ENCODE measurements around the gene TSPEAR.

Gene TSPEAR

DNA sequence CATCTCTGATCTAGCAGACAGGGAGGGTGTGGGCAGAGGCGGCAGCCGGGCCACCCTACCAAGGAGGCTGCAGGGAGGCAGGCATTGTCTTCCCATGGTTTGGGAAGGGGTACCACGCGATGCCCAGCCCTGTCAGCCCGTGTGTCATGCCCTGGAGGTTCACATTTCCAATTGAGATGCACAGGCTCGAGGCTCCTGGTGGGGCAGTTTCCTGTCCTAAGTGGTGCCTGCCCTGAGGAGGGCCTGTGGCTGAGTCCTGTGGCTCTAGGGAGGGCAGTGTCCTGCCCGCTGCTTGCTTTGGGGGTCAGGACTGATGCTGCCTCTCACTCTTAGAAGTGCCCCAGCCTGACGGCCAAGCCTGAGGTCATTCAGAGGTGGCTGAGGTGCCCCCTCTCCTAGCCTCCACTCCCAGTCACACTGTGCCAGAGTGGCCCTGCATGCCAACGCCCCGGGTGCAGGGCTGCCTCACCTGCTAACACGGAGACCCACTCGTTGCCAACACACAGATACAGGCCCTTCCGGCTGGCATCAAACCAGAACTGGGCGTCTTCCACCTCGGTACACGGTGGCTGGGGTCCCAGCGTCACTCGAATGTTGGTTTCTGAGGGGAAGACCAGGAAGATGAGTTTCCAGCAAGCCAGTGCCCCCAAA, 183.3 kb downstream of the TSPEAR start:
- peaks cover 3% of the 10 kb centered on the region; the same call in 1 of the 2 replicates for H3K9me3 ChIP-seq (ENCODE audit: low read length)
- no peak overlapping the region for H2AFZ ChIP-seq (ENCODE audit: low read length)
- H3K36me3 ChIP-seq (ENCODE audit: insufficient read depth, low read length): no peaks in the 10 kb centered on the region
- no peaks in the 10 kb centered on the region for H3K27me3 ChIP-seq (ENCODE audit: insufficient read depth, low read length)
- no peak overlapping the region for H3K9ac ChIP-seq (ENCODE audit: low read length)
- no peaks in the 10 kb centered on the region for H3K9me2 ChIP-seq (ENCODE audit: low read depth, low read length)
- H3K79me2 ChIP-seq (ENCODE audit: insufficient read depth, low read length): no peaks in the 10 kb centered on the region
- TF ChIP-seq EZH2 (IDR thresholded peaks at IDR 0.05; ENCODE audit: borderline replicate concordance, low read length): no peak
- TF ChIP-seq, protein P1, sequence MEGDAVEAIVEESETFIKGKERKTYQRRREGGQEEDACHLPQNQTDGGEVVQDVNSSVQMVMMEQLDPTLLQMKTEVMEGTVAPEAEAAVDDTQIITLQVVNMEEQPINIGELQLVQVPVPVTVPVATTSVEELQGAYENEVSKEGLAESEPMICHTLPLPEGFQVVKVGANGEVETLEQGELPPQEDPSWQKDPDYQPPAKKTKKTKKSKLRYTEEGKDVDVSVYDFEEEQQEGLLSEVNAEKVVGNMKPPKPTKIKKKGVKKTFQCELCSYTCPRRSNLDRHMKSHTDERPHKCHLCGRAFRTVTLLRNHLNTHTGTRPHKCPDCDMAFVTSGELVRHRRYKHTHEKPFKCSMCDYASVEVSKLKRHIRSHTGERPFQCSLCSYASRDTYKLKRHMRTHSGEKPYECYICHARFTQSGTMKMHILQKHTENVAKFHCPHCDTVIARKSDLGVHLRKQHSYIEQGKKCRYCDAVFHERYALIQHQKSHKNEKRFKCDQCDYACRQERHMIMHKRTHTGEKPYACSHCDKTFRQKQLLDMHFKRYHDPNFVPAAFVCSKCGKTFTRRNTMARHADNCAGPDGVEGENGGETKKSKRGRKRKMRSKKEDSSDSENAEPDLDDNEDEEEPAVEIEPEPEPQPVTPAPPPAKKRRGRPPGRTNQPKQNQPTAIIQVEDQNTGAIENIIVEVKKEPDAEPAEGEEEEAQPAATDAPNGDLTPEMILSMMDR (IDR thresholded peaks at IDR 0.05; ENCODE audit: low read length): no peak
- H3K27ac ChIP-seq (ENCODE audit: low read depth, low read length, poor library complexity, severe bottlenecking): no peak overlapping the region
- no peak overlapping the region for H3K4me2 ChIP-seq (ENCODE audit: low read length)
- no peaks in the 10 kb centered on the region for H4K20me1 ChIP-seq (ENCODE audit: insufficient read depth, low read length)
- no peaks in the 10 kb centered on the region for H3F3A ChIP-seq (ENCODE audit: insufficient read depth, low read length)
- H3K4me1 ChIP-seq (ENCODE audit: insufficient read depth, low read length, severe bottlenecking): no peaks in the 10 kb centered on the region
- H3K4me3 ChIP-seq (ENCODE audit: low read depth, low read length, poor library complexity, severe bottlenecking): no peak overlapping the region

DNA sequence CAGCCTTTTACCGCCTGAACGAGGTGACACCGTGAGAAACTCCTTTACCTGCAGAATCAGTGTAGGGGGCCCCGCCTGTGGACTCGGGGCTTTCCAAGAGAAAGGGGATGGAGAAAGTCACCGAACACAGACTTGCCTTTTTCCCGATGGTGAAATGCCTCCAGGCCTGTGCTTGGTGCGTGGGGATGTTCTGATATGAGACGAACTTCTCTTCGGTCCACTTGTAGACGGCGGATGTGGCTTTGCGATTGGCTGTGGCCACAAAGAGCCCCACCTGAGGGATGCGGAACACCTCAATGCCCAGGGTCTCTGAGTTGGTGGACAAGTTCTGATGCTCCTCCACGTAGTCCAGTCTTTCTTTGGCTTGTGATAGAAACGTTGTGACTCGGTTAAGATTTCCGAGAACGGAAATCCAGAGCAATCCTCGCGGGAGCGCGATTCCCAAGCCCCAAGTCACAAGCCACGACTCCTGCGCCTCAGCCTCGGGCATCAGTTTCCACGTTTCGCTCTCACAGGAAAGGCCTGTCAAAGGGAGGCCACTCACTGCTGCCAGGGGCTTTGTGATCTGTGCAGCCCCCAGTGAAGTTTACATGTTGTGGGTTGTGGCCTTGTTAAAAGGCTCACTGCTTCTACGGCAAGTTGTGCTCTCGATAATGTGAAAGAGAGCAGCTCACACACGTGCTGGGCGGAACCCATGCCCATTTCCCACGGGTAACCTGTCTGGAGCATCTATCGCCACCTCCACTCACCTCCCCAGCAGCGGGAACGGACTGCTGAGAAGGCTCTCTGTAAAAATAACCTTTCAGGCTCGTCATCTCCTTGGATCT, 184.0 kb downstream of the TSPEAR start:
- no peak overlapping the region for H3K27ac ChIP-seq (ENCODE audit: low read depth, low read length, poor library complexity, severe bottlenecking)
- H3K27me3 ChIP-seq (ENCODE audit: insufficient read depth, low read length): no peaks in the 10 kb centered on the region
- no peak overlapping the region for H3K4me2 ChIP-seq (ENCODE audit: low read length)

GRCh38 chr21:44526096-44526997, 185.0 kb downstream of the TSPEAR start:
- Histone ChIP-seq H3K4me3 (ENCODE audit: low read depth, low read length, poor library complexity, severe bottlenecking) (no peak overlapping the region), H2AFZ (ENCODE audit: low read length) (no peak overlapping the region), H3K79me2 (ENCODE audit: insufficient read depth, low read length) (no peaks in the 10 kb centered on the region), H4K20me1 (ENCODE audit: insufficient read depth, low read length) (no peaks in the 10 kb centered on the region), H3K9ac (ENCODE audit: low read length) (no peak overlapping the region), H3K36me3 (ENCODE audit: insufficient read depth, low read length) (no peaks in the 10 kb centered on the region), H3K27me3 (ENCODE audit: insufficient read depth, low read length) (no peaks in the 10 kb centered on the region), H3K4me2 (ENCODE audit: low read length) (no peak overlapping the region), H3K27ac (ENCODE audit: low read depth, low read length, poor library complexity, severe bottlenecking) (no peak overlapping the region), H3K9me2 (ENCODE audit: low read depth, low read length) (no peaks in the 10 kb centered on the region), H3K9me3 (ENCODE audit: low read length) (peaks cover 3% of the 10 kb centered on the region; the same call in 1 of the 2 replicates), H3F3A (ENCODE audit: insufficient read depth, low read length) (no peaks in the 10 kb centered on the region), H3K4me1 (ENCODE audit: insufficient read depth, low read length, severe bottlenecking) (no peaks in the 10 kb centered on the region)
- TF ChIP-seq EZH2 (IDR thresholded peaks at IDR 0.05; ENCODE audit: borderline replicate concordance, low read length): no peak
- TF ChIP-seq, protein P1 (IDR thresholded peaks at IDR 0.05; ENCODE audit: low read length): no peak

More for the DNA sequence above, 184.0 kb downstream of the TSPEAR start:
- Histone ChIP-seq H4K20me1 (ENCODE audit: insufficient read depth, low read length) (no peaks in the 10 kb centered on the region), H3K9me3 (ENCODE audit: low read length) (peaks cover 3% of the 10 kb centered on the region; the same call in 1 of the 2 replicates), H3F3A (ENCODE audit: insufficient read depth, low read length) (no peaks in the 10 kb centered on the region), H2AFZ (ENCODE audit: low read length) (no peak overlapping the region), H3K9ac (ENCODE audit: low read length) (no peak overlapping the region), H3K4me3 (ENCODE audit: low read depth, low read length, poor library complexity, severe bottlenecking) (no peak overlapping the region), H3K79me2 (ENCODE audit: insufficient read depth, low read length) (no peaks in the 10 kb centered on the region), H3K4me1 (ENCODE audit: insufficient read depth, low read length, severe bottlenecking) (no peaks in the 10 kb centered on the region), H3K9me2 (ENCODE audit: low read depth, low read length) (no peaks in the 10 kb centered on the region), H3K36me3 (ENCODE audit: insufficient read depth, low read length) (no peaks in the 10 kb centered on the region)
- TF ChIP-seq EZH2 (IDR thresholded peaks at IDR 0.05; ENCODE audit: borderline replicate concordance, low read length): no peak
- TF ChIP-seq, protein P1 (IDR thresholded peaks at IDR 0.05; ENCODE audit: low read length): no peak
